Cerebellar nuclear complex (tissue), 1 donor: ENCODE measurements around the gene DLX1.
"Not testable (repeated sequence)": the region's sequence is repeated elsewhere in the genome, so short reads cannot be mapped to it uniquely, and the experiment has no call there.

Experiments used
- DNase-seq, 2 experiments: peaks; one replicate each; lab custom pipeline; 2025; lab: John Stamatoyannopoulos, UW

DLX1 gene

DNA sequence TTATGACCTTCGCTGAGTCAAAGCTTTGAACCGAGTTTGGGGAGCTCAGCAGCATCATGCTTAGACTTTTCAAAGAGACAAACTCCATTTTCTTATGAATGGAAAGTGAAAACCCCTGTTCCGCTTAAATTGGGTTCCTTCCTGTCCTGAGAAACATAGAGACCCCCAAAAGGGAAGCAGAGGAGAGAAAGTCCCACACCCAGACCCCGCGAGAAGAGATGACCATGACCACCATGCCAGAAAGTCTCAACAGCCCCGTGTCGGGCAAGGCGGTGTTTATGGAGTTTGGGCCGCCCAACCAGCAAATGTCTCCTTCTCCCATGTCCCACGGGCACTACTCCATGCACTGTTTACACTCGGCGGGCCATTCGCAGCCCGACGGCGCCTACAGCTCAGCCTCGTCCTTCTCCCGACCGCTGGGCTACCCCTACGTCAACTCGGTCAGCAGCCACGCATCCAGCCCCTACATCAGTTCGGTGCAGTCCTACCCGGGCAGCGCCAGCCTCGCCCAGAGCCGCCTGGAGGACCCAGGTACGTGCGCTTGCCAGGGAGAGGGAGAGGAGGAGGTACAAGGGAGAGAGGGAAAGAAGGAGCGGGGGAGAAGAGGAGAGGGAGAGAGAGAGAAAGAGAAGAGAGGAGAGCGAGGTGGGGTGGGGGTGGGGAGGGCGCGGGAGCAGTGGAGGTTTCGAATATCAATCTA is at the start of gene DLX1:
TSS of gene DLX1 (plus strand) at position 48 of the 700 bp plus-strand sequence. CDS start at position 219, 171 bp downstream.
- DNase-seq, result no peak

DNA sequence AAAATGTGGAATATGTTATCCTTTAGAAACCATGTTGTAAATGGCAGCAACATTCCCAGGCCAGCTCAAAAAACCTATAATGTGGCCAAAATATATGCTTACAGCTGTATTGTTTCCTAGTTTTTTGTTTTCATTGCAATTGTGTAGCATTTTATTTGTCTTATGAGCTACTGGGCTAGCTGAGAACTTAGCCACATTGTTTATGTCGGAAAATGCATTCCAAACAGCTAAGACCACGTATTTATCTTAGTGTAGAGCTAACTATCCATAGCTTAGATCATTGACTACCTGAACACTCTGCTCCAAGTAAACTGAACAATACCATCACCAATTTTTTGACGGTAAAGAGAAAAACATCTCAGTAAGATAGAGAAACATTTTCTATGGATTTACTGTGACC is 47.2 kb upstream of the DLX1 start:
- DNase-seq, result no peak

DNA sequence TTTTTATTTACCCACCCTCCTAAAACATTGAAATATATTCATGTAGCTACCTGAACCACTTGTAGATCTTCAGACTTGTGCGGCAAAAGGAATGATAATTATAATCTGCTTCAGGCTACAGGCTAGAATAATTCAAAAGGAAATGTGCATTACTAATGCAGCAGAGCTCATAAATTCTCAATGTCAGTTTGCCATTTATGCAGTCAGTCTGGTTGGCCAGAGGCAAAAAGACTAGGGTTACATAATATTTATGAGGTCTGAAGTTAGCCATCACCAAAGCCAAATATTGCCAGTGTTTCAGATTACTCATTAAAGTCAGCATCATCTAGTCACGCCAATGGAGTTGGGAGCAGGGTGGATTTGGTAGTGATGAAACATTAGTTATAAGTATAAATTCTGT is 46.7 kb upstream of the DLX1 start:
- DNase-seq, result no peak

DNA sequence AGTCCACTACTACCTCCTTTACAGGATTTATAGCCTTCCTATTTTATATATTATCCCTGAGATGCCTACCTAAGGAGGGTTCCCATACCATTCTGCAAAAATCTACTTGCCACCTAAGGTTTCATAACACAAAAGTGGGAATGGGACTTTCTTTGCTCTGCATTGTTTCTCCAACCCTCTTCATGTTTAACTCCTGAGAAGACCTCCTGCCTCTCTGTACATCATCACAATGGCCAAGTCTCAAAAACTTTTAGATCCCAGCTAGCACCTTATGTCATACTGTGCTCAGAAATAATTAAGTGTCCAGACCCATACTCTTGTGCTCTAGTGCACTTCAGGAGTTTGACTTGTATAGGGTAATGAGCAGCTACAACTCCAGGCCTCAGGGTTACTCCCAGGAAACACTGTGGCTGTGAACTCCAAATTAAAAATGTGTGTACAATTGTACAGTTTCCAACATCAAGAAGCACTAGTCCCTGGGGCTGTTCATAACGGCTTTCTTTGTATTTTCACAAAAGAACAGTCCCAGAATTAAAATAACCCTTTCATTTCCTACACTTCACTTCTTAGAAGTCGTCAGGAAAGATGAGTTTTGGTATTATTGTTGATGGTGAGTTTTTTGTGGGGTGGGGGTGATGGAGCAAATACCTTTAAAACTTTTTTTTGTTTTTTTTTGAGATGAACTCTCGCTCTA is 46.1 kb upstream of the DLX1 start:
- no peak for DNase-seq

DNA sequence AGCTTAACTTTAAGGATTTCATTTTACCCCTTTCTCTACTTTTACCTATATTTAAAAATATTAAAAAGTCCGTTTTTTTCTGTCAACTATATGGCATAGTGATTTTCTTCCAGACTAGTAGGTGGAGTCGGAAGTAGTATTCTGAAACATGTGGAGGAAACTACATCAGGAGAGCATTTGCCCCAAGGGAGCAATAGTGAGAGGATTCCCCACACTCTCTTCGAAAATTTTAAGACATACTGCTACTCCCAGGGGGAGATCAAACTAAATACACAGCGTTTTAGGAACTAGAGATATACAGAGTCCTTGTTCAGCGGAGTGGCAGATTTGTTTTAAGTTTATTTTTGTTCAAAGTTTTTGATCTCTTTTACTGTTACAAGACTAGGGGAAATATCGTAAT is 45.0 kb upstream of the DLX1 start:
- DNase-seq, result no peak

DNA sequence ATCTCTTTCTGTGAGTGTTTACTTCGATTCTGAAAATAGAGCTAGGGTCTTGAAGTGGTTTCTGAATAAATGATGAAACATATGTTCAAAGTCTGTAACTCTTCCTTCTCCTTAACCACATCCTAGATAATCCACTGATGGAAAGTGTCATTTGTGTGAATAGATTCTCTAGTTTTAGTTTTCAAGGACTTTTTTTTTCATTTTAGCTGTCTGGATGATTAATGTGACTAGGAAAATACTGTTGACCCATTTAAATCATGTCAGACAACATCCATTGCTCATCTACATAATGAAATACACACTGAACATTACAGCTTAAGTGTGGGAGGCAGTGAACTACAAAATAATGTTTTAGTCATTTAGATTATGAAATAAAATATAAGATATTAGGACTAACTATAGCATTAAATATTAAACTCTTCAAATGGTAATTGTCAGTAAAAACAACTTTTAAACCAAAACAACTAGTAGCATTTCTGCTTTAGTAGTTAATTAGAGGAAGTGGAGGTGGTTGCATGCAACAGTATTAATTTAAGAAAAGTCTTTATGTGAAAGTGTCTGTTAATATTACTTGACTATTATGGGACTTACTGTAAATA is 39.1 kb upstream of the DLX1 start:
- DNase-seq, result no peak

DNA sequence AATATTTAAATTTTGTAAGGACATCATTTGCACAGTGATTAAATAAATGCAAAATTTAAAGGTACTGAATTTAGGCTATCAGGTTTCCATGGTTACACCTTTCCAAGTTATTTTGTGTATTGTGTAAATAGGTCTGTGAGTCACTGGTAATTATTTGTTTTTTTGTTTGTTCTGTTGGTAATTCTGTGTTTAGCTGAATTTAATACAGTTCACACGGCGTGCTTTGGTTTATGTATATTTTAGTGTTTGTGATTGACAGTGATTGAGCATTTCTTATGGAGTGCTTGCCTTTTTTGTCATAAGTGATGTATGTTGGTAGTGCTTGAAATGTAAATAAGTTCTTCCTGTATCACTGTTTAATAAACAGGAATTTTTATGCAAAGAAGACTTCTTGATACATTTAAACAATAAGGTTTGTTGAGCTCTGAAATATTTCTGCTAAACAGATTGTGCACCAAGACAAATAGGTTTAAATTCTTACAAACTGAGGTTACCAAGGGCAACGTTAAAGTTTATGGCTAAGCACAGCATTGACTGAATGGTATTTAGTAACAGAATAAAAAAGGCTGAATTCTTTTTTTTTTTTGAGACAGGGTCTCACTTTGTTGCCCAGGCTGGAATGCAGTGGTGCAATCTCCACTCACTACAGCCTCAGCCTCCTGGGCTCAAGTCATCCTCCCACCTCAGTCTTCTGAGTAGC is 38.3 kb upstream of the DLX1 start:
- no peak for DNase-seq

DNA sequence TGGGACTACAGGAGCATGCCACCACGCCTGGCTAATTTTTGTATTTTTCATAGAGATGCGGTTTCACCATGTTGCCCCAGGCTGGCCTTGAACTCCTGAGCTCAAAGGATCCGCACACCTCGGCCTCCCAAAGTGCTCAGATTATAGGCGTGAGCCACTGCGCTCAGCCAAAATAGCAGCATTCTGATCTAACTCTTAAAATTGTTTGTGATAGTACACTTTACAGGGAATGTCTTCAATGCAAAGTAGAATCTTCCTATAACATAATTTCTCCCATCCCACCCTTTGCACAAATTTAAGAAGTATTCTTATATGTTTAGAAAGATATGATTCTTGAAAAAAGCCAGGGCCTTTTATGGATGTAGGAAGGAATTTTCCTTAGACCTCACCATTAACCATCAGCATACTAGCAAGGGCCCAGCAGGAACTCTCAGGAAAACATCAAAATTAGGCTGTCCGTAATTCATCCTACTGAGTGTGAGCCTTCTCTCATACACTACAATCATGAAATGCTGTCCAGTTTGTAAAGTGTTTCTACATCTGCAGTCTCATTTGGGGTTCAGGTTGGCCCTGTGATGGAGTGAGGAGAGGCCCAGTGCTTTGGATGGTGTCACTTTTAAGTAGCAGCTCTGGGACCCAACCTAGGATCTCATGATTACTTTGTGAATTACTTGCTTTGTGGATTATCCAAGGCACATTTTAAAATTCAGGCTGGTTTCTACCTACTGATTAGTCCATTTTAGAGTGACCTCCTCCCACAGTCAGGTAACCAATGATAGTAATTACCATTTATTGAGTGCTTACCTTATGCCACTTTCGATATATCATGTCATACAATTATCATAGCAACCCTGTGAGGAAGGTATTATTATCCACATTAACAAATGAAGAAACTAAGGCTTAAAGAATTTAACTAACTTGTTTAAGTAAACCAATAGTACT is 37.5 kb upstream of the DLX1 start:
- no peak for DNase-seq

DNA sequence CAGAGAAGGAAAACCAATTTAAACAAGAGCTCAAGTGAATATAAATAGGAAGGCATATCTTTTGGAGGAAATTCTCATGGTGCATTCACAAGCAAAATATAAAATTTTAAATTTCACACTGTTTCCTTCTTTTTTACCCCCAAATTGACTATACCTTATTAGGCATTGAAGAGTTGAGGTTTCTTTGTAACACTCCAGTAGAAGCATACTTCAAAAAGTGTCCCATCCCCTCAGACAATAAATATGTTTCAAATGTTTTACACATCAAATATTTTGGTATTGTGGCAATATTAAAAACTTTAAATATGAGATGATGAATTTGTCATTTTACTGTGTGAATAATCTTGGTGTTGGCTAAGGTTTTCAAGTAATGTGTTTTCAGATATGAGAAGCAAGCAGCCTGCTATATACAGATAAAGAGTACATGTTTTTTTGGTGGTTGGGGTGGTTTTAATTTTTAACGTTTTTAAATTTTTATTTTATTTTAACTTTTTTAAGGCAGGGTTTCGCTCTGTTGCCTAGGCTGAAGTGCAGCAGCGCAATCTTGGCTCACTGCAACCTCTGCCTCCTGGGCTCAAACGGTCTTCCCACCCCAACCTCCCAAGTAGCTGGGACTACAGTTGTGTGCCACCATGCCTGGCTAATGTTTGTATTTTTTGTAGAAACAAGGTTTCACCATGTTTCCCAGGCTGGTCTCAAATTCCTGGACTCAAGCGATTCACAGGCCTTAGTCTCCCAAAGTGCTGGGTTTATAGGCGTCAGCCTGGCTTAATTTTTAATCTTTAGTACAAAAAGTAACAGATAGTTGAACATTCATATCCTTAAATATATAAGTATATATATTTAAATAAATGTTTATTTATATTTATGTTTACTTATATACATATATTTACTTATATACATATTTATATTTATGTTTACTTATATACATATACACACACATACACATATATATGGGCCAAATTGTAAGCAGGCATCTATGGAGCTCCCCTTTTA is 36.5 kb upstream of the DLX1 start:
- no peak for DNase-seq

DNA sequence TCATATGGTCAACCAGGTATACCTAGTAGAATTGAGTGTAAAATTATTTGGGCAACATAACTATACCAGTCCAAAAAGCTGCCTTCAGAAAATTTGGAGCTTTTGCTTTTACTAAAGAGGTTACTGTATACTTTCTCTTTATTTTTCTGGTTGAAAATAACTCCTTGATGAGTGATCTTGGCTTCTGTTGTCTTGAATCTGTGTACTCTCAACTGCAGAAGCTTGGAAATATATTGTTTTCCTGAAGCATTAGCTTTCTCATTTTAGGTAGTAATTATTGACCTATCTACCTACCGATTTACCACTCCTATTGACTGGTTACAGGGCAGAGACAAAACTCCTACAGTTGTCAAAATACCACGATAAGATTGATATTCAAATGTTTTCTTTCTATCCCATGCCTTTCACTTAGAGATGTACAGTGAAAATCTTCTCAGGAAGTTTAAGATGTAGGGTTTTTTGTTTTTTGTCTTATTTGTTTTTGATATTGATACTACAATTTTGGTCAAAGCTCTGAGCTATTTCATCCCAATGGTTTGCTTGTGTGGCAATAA is 35.7 kb upstream of the DLX1 start:
- DNase-seq, result no peak

DNA sequence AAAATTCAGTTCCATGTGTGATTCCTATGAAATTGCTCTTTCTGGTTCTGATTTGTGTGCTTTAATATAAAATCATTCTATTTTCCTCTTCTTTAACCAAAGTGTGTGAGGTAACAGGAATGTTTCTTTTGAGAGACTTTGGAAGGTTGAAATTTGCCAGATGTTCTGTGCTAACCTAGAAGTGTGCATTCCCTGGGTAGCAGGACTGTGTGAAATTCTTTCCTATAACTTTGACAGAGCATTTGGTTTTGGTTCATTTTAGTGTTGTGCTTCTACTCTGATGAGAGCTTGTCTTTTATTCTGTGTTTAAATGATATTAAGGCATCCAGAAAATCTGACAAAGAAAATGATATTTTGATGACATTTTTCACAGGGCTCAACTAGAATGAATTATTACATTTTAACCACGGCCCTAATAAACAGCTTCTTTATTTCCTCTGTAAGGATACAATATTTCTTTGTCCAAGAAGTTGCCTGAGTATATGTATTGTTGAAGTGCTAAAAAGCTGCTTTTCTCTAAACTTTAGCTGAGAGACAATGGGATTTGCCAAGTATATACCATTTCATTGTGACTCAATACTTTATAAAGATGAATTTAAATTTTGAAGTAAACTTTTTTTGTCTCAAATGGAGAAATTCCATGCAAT is 34.7 kb upstream of the DLX1 start:
- DNase-seq, result no peak

DNA sequence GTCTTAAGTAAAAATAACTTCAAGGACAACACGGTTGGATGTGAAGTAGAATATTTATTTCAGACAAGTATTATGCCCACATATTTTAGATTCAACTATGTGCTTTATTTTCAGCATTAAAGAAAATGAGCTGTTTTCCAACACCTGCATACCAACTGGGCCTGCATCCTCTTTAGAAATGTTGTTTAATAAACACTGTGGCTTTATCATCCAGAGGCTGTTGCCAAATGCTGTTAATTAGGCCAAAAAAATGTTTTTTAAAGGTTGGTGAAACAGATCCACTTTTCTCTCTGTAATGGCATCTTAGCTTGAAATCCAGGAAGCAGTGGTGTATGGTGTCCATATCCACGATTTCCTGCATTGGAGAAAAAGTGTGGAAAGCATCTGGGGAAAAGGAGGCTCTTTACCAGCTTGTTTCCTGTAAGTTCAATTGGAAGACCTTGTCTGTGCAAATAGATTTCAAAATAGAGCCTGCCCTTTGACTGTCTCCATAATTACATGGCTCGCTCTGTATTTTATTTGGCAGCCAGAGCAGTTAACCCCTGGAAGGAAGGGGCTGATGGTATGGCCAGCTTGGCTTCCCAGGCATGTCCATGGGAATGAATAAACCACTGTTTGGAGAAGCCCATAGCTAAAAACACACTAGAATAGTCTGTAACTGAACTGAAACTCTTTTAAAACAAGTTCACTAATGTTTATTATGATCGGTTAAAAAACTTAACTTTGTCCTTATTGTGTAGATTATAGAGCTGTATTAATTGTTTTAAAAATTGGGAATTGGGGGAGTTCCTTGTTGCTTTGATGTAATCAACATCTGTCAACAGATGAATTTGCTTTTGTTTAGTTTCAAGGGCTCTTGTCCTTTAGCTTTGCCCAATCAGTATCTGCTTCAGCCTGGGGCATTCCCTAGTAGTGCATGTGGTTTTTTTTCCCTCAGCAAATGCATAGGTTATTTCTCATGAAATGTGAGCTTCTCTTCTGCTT is 33.0 kb upstream of the DLX1 start:
- DNase-seq, result no peak

DNA sequence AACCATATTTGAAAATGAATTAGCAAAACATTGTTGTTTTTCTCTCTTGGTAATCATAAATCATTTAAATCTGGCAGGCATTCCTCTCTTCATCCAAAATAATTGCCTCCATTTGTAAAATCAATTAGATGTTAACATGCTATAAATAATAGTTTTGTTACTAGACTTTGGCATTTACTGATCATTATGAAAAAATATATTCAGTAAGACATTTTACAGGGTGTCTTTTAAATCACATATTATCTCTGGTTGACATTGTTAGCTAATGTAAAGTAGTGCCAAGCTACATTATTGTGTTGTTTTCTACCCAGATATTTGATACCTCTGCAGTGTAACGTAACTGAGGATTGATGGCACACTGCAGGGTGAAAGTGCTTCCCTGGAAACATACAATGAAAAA is 31.8 kb upstream of the DLX1 start:
- DNase-seq, result no peak

DNA sequence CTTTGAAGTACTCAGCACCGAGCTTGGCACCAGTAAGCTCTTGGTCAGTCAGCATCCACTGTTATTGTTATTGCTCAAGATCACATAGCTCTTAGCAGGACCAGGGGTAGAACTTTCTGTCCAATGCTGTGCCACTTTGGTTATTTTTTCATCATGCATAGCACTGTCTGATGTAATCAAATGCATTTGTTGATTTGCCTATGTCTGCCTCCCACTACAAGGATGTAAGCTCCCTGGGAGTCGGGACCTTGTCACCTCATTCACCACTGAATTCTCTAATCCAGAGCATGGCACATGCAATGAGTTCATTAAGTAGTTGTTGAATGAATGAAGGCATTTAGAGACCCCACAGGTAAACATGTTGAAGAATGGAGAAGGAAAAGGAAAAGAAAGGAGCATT is 29.0 kb upstream of the DLX1 start:
- DNase-seq, result no peak

DNA sequence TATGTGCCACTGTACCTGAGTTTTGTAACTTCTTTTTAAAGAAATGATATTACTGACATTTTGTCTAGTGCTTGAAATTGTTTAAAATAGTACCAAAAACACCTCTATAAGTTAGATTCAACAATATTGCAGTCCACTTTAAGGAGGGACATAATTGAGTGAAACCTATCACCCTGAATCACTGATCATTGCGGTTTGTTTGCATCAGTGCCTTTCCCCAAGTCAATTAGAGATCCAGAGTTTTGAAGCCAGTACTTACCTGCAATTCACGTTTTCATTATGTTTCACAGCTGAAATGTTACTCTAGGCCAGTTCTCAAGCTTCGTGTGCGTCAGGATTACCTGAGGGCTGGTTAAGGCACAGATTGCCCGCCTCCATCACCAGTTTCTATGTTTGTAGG is 26.6 kb upstream of the DLX1 start:
- no peak for DNase-seq

DNA sequence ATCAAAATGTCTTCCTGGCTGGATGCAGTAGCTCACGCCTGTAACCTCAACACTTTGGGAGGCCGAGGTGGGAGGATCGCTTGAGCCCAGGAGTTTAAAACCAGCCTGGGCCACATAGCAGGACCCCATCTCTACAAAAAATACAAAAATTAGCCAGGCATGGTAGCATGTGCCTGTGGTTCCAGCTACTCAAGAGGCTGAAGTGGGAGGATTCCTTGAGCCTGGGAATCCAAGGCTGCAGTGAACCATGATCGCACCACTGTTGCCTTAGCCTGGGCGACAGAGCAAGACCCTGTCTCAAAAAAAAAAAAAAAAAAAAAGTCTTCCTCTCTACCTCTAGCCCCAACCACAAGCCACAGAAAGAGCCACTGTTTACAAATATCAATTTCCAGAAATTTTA is 25.2 kb upstream of the DLX1 start:
- DNase-seq, result not testable (repeated sequence)

DNA sequence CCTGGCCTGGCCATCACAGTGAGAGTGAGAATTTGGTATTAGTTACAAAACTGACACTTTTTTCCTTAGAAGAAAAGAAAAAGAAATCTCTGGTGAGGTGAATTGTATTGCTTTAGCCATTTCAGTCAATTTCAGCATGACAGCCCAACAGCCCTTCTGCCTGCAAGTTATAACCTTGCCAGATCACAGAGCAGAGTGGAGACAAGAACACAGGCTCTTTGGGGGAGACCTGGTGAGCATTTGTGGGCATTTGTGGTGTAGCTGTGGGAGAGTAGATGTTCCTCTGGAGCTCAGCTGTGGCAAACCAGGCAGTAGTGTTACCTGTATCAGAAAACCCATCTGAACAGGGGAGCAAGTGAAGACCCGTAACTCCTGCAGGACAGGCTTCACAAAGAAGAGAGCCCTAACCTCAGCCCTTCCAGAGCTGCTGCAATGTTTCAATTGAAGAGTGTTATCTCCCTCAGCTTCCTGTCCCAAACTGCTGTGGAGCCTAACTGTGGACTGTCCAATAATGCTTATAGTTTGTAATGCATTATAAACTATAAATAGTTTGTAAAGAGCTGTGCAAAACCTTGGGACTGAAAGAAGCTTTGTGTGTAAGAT is 22.8 kb upstream of the DLX1 start:
- no peak for DNase-seq

DNA sequence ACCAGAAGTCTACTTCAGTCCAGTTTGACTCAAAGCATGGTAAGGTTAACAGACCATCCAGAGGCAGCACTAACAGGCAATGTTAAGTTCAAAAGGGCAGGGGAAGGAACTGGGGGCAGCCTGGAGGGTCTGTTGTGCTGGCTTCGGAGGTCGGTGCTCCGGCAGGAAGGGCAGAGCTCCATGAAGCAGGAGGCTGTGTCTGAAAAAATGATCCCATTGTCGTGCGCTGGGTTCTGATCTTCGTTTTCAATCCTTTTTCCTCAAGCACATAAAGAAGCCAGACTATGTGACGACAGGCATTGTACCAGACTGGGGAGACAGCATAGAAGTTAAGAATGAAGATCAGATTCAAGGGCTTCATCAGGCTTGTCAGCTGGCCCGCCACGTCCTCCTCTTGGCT is 21.9 kb upstream of the DLX1 start:
- DNase-seq, result no peak
